Stimulated activated CD4-positive, alpha-beta T cell treated with anti-CD3 and anti-CD28 coated beads, Interleukin-15, amount 100 ng/mL, for 24 hours (primary cell): ENCODE data around the gene KDM6B.

Source experiments
- DNase-seq: peaks from one replicate; pipeline ENCODE4 v3.0.0-alpha.2; 2020

The KDM6B gene

DNA sequence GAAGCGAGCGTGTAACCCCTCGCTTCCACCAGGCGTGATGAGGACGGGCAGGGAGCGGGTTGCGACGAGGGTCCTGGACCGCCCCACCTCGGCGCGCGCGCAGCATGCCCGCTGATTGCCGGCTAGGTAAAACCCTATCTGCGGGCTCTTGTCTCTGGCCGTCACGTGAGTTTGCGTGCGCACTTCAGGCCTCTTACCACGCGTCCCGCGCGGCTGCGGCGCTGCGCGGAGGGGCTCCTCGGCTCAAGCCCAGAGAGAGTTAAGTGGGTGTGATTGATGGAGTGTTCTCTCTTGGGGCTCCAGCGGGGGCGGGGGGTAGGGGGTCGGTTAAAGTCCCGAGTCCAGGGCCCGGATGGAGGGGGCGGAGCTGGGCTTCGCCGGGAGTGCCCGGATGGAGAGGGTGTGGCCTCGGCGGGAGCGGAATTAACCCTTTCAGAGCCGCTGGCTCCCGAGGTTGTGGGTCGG, 7.9 kb downstream of the KDM6B start:
- peak; percentile 89 for DNase-seq

- peak; percentile 98 for DNase-seq
These were observed 8.6 kb downstream of the KDM6B start for GRCh38 chr17:7842380-7843256.

DNA sequence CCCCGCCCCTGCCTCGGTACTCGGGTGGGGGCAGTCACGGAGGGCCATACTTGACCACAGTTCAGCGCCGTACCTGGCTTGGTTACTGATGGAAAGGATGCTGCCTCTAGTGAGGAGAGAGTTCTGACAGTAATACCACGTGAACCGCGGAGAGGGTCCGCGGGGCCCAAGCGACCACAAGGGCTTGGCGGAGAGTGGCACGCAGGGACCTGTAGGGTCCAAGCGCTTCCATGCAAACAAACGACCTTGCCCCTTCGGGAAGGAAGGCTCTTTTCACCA, 9.2 kb downstream of the KDM6B start:
- no peak for DNase-seq

DNA sequence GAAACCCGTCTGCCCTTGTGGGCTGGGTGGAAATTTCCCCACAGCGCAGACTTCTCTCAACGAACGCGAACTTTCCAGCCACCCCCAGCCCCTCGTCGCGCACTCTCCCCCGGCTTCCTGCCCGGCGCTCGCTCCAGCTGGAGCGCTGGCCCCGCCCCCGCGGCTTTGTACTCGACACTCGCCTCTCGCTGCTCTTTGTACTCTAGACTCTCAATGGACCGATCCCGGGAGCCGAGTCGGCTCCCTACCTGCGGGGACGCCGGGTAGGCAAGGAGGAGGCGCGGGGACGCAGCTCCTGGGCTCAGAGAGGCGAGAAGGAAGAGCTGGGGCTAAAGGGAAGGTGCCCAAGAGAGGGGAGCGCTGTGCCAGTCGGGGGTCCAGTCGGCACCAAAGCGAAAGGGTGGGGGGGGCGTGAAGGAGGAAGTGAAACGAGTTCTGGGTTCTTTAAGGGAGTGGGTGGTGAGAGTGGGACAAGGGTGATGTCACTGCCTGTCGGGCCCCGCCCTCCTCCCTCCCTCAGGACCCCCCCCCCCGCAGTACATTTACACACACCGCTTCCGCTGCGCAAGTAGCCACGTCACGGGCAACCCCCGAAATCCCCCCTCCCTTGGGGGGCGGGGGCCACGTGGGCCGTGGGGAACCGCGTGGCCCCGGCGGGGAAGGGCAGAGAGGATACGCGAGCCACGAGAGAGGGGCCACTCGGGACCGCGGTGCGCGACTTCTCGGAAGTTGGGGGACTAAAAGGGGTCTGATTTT, 9.7 kb downstream of the KDM6B start:
- peak; percentile 94 for DNase-seq

GRCh38 chr17:7844292-7845154, 10.5 kb downstream of the KDM6B start:
- peak; percentile 90 for DNase-seq

GRCh38 chr17:7845359-7846062, 11.5 kb downstream of the KDM6B start:
- DNase-seq, result no peak

DNA sequence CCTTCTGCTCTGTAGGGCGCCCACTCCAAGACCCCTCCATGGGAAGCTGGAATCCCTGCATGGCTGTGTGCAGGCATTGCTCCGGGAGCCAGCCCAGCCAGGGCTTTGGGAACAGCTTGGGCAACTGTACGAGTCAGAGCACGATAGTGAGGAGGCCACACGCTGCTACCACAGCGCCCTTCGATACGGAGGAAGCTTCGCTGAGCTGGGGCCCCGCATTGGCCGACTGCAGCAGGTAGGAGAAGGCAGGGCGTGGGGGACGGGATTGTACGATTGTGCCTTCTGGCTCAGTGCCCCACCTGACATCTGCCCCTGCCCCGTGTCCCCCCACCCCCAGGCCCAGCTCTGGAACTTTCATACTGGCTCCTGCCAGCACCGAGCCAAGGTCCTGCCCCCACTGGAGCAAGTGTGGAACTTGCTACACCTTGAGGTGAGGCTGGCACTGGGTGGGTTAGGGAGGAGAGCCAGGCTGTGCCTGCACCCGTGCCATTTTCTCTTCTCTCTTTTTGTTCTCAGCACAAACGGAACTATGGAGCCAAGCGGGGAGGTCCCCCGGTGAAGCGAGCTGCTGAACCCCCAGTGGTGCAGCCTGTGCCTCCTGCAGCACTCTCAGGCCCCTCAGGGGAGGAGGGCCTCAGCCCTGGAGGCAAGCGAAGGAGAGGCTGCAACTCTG, 12.2 kb downstream of the KDM6B start:
- no peak for DNase-seq

GRCh38 chr17:7846765-7847661, 13.0 kb downstream of the KDM6B start:
- DNase-seq, result peak; percentile 22

DNA sequence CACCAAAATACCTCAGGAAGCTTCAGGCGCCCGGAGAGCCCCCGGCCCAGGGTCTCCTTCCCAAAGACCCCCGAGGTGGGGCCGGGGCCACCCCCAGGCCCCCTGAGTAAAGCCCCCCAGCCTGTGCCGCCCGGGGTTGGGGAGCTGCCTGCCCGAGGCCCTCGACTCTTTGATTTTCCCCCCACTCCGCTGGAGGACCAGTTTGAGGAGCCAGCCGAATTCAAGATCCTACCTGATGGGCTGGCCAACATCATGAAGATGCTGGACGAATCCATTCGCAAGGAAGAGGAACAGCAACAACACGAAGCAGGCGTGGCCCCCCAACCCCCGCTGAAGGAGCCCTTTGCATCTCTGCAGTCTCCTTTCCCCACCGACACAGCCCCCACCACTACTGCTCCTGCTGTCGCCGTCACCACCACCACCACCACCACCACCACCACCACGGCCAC, 14.1 kb downstream of the KDM6B start:
- DNase-seq, result no peak

DNA sequence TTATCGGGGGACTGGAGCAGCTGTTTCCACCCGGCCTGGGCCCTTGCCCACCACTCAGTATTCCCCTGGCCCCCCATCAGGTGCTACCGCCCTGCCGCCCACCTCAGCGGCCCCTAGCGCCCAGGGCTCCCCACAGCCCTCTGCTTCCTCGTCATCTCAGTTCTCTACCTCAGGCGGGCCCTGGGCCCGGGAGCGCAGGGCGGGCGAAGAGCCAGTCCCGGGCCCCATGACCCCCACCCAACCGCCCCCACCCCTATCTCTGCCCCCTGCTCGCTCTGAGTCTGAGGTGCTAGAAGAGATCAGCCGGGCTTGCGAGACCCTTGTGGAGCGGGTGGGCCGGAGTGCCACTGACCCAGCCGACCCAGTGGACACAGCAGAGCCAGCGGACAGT, 14.7 kb downstream of the KDM6B start:
- no peak for DNase-seq

- DNase-seq, result peak; percentile 6
These were observed 15.2 kb downstream of the KDM6B start for GRCh38 chr17:7849130-7849750.

- DNase-seq, result no peak
These were observed 15.9 kb downstream of the KDM6B start for GRCh38 chr17:7849751-7850504.

- peak; percentile 14 for DNase-seq
These were observed 16.9 kb downstream of the KDM6B start for GRCh38 chr17:7850701-7851437.

DNA sequence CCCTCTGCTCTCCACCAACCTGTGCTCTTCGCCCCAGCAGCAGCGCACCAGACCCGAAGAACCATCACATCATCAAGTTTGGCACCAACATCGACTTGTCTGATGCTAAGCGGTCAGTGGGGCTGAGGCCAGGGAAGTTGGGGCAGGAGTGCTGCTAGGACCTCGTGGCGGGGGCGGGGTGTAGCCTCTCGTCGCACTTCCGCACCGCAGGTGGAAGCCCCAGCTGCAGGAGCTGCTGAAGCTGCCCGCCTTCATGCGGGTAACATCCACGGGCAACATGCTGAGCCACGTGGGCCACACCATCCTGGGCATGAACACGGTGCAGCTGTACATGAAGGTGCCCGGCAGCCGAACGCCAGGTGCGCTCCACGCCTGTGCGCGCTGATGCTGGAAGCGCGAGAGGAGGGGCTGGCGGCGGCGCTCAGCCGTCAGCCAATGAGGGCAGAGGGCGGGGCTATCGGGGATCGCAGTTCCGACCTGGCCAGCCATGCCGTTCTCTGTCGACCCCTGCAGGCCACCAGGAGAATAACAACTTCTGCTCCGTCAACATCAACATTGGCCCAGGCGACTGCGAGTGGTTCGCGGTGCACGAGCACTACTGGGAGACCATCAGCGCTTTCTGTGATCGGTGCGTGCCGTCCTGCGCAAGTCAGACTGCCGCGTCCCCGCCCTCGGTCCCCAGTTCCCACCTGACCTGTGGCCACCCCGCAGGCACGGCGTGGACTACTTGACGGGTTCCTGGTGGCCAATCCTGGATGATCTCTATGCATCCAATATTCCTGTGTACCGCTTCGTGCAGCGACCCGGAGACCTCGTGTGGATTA, 17.6 kb downstream of the KDM6B start:
- peak; percentile 97 for DNase-seq

- peak; percentile 7 for DNase-seq
These were observed 18.2 kb downstream of the KDM6B start for GRCh38 chr17:7852262-7852670.

DNA sequence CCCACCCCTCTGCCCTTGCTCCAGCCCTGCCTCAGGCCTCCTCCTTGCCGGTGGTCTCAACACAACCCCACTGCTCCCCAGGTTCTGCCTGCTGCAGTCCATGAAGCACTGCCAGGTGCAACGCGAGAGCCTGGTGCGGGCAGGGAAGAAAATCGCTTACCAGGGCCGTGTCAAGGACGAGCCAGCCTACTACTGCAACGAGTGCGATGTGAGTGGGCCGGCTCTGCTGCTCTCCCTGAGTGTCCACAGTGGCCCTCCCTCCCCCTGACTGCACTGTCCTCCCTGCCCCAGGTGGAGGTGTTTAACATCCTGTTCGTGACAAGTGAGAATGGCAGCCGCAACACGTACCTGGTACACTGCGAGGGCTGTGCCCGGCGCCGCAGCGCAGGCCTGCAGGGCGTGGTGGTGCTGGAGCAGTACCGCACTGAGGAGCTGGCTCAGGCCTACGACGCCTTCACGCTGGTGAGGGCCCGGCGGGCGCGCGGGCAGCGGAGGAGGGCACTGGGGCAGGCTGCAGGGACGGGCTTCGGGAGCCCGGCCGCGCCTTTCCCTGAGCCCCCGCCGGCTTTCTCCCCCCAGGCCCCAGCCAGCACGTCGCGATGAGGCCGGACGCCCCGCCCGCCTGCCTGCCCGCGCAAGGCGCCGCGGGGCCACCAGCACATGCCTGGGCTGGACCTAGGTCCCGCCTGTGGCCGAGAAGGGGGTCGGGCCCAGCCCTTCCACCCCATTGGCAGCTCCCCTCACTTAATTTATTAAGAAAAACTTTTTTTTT, 19.1 kb downstream of the KDM6B start:
- peak; percentile 11 for DNase-seq

- DNase-seq, result peak; percentile 25
These were observed 19.6 kb downstream of the KDM6B start for GRCh38 chr17:7853691-7854038.
